HG03135 (cell line): Measurements from ENCODE around the gene RUNX1.

Experiments
- ATAC-seq: cut with Tn5 transposase; IDR thresholded peaks from one replicate; pipeline ENCODE4 v1.9.1; 2021; ENCODE audit warnings: mild to moderate bottlenecking, moderate library complexity; ENCODE audit not compliant: unreplicated experiment

The RUNX1 gene

DNA sequence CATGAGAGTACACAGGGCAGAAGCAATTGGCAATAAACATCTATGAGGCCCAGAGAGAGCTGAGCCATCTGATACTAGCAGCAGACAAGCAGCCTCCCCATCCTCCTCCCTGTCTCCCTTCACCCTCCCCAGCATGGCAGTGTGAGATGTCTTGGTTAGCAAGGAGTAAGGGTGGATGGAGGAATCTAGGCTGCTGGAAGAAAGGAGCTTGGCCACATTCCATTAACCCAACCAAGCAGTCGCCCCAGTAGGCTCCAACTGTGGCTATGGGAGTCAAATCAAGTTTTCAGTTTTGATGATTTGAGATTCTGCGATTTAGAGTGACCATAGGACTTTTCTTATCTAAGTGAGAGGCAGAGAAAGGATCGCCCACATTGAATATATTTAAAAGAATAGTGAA, 12.9 kb upstream of the RUNX1 start:
- no peak for ATAC-seq

DNA sequence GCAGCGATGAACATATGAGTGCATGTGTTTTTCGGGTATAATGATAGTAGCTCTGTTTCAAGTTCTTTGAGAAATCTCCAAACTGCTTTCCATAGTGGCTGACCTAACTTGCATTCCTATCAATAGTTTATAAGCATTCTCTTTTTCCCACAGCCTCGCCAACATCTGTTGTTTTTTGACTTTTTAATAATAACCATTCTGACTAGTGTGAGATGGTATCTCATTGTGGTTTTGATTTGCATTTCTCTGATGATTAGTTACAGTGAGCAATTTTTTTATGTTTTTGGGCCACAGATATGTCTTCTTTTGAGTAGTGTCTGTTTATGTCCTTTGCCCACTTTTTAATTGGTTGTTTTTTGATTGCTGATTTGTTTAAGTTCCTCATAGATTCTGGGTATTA, 10.6 kb upstream of the RUNX1 start:
- no peak for ATAC-seq

DNA sequence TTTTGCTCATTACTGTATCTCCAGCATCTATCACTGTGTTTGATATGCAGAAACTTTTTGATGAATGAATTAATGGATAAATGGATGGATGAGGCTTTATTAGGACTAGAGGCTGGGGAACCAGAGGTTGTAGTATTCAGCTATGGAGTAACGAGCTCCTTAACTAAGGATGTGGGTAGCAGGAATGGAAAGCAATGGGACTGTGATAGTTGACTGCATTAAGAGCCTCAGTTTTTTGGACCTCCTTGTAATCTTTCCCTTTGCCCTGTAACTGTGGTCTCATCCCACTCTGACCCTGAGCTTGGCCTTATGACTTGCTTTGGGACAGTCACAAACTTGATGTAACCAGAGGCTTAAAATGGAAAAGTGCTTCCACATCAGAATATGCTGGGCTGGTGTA, 9.0 kb upstream of the RUNX1 start:
- ATAC-seq: no peak

DNA sequence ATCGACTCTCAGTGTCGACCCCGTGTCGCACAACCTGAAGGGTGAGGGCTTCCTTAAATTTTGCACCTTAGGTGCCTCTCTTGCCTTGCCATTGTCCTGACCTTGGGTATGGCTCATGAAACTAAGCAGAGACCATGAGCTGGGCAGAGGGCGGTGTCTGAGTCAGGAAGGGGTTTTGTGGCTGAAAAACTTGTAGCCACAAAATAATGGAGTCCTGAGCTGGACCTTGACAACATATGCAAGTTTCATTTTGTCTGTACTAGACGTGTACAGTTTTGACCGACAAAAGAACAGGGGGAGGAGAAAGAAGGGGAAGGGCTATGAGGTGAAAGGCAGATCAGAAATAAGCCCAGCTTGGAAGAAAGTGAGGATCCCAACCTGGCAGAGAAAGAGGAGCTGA, 8.3 kb upstream of the RUNX1 start:
- ATAC-seq: no peak

DNA sequence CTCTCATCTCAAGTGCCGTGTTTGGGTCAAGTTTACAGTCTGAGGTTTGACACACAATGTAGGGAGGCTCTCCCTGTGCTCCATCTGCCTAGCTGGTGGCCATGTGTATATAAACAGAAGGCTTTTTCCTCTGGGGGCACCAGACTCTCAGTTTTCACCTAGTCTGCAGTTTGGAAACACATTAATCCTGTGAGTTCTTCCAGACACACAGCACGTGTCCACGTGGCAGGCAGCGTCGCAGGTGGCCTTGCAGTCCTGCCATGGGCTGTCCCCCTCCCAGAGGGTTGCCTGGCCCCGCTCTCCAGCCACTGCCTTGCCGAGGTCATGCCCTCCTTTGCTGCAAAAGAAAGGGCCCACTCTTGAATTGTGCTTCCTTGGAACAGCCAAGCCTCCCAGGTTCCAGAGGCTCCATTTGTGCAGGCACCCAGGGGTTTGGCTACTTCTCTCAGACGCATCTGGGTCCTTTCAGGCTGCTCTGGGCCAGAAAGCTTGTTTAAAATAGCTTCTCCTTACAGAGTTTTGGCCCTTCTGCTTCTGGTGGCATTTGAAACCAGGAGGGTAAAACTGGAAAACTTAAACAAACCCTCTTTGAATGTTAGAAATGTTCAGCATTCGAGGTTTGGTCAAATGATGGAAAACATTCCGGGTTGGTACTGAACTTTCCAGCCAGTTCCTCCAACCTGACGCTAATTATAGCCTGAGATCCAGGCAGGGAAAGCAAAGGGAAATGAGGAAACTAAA, 4.4 kb upstream of the RUNX1 start:
- no peak for ATAC-seq

DNA sequence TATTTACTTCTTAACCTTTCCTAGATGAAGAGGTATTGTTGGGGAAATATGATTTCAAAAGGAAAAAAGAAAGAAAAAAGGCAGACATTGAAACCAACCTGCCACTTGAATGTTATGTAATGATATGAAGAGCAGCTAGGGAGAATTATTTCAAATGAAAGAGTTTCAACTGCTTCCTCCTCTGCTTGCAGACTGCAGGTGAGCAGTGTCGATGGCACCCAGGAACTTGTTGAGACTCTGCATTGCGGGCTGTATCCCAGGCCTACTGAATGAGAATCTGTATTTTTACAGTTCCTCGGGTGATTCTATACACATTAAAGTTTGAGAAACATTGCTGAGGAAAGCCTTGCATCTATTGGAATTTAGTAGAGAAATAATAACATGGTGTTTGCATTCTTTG, 3.7 kb upstream of the RUNX1 start:
- no peak for ATAC-seq

DNA sequence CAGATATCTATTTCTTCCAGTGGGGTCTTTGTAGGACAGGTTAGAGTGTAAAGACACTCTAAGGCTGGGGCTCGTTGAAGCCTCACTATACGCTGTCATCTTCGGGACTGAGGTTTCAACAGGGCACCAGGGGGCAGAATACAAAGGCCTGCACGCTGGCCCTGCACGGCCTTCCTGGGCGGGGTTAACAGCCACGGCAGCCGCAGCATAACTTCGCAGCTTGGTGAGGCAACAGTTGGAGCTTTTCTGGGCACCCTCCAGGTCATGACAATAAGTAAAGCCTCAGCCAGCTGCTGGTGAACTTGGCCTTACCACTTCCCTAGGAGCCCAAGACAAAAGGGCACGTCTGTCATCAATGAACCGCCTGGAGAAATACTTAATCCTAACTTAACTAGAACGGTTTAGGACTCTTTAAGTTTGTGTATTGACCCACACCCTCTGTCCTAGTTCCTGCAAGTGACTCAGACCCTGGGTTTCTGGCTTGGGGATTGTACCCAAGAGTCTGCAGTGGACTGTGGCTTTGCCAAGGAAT, 2.3 kb upstream of the RUNX1 start:
- ATAC-seq: no peak

DNA sequence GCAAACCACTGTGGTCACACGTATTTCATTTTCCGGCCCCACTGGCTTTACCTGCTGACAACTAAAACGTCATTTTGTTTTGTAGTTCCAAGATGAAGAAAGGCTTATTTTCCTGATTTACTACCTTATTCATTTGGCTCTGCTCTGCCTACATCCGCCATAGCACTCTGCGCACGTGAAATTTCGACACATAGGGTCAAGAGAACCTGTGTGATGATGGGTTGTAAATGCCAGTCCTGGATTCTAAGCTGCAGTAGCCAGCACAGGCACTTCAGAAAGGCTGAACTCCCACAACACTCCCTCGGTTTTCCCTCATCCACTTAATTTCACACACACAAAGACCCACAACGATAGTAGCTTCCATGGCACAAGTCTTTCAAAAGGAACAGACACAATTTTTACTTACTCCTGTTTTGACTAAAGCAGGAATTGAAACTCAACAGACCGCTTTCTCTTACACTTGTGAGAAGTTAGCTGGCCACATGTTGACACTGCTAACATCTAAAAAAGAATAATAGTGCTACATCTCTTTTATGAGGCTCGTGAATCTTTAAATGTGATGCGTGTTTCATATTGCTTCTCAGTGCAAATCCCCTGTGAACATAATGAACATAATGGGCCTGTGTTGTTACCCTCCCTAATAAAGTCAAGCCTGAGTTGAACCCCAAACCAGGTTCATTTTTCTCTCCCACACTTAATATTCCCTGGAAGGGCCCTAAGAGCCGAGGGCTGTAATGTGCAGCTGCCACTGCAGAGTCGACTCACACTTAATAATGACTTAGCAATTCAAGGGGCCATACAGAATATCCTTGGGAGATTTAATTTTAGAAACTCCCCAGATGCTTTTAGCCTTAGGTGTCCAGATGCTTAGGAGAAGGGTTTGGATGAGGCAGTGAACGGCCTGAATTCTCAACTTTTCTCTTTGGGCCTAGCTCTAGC, 1.5 kb upstream of the RUNX1 start:
- no peak for ATAC-seq

DNA sequence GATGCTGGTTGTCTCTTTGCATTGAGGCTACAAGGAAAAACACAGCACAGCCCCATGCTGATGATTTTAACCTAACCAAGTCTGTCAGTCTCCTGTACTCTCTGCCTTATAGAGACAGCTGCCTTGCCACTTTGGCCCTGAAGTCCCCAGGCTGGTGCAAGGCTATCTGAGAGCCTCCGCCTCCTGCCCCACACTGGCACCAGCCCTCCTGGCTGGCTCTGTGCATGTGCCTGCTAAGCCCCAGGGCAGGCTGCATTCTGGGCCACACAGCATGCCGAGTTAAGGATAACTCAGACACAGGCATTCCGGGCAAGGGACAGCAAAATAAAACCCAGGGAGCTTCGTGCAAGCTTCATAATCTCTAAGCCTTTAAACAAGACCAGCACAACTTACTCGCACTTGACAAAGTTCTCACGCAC, 910 bp downstream of the RUNX1 start:
- no peak for ATAC-seq

DNA sequence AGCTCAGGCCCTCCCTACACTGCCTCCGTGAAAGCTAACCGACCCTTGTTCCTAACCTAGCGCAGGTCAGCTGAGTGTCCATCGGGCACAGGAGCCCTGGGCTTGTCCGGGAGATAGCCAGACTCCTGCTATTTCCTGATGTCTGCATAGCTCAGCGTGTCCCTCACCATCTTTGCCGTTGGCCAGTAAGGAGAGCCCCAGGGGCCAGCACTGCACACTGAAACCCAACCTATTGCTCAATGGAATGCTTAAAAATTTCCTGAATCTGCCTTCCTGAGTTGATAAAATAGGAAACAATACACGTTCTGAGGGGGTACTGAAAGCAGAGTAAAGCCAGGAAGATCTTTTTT, 2.2 kb downstream of the RUNX1 start:
- no peak for ATAC-seq

DNA sequence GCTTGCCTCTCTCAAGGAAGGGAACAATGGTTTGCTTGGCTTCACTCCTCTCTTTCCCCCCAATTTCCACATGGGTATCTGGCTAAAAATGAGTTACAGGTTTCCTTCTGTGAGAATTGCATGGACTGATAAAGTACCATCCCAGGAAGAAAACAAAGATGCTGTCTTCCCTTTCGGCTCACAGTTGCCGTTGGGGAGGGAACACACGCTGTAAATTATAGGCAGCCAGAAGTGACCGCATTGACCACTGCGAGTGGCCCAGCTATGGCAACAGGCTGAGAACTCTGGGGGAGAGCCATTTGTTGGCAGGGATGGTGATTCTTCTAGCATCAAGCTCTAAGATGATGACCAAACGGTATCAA, 2.9 kb downstream of the RUNX1 start:
- no peak for ATAC-seq

DNA sequence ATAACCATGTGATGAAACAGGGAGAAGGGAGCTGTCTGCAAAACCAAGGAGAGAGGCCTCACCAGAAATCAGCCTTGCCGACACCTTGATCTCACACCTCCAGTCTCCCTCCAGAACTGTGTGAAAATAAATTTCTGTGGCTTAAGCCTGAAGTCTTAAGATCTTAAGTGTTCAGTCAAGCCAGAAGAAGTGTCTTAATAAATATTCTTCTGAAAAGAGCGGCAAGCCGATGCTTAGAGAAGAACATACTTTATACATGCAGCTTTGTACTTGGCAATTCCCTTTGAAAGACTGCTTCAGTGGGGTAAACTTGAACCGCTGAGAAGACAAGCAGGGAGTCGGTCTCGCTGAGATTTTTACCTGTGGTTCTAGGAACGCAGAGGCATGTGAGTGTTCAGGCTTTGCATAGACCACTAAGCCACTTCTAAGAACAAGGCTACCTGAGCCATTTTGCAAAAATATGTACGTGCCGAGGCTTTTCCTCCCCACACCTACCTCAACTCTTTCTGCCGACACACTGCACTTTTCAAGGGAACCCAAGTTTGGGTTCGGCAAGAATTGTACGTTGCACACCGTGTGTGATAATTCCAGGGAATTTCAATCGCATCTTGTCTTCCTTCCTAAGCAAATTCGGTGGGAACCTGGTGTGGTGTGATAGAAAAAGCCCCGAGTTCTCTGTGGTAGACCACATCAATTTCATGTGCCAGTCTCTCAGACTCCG, 3.4 kb downstream of the RUNX1 start:
- no peak for ATAC-seq

DNA sequence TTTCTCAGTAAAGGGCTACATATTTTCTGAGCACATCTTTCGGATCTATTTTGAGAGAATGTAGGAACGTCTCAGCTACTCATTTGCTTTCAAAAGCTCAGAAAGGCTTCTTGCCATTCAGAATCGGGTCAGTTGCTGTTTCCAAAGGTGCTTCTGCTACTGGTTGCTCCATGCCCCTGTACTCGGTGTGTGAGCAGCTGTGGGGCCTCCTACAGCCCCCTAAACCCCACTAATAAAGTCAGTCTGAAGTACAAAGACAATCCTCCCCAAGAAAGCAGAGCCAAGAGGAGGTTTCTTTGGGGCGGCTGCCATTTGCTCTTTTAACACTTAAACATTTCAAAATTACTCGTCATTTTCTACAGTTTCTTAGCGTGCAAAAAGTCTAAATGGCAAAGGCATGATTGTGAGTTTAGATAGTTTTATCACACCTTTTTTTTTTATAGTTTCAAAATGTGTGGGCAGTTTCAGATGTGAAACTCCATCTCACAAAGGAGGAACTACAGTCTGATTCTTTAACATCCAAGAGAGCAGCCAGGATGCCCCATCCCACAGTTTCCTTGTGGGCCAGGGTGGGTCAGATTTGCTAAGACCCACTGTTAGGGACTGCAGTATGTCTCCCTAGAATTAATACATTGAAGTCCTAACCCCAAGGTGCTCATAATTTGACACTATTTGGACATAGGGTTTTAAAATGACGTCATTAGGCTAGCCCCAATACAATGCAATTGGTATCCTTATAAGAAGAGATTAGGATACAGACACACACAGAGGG, 4.1 kb downstream of the RUNX1 start:
- no peak for ATAC-seq

DNA sequence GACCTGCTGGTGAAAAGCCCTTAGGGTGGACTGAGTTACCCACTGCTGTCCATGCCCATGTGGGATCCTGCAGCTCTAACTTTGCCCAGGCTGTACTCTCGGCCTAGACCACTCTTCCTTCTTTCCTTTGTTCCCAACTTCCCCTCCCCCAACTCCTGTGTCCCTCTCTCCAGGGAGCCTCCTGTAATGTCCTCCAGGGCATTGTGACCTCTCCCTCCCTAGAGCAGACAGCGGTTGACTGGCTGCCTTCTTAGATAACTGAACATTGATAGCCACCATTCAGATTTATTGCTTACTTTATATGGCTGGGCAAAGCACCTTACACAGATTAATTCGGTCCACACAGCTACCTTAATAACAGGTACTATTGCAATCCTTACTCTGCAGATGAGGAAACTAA, 5.0 kb downstream of the RUNX1 start:
- ATAC-seq: no peak

DNA sequence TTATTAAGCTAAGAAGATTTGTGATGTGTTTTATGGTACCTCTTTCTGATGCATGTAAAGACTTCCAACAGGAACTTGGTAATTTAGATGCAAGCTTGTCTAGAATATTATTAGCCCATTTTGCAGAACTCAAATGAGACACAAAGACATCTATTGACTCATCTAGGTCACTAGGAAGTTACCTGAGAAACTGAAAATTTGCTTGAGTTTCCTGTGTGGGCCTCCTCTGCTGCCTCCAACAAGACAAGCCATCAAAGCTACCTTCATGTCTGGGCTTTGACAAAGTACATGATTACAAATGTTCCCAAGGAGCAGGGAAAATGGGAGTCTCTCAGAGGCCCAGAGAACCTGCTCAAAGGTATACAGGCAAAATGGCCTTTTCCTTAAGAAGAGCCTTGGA, 5.6 kb downstream of the RUNX1 start:
- no peak for ATAC-seq

DNA sequence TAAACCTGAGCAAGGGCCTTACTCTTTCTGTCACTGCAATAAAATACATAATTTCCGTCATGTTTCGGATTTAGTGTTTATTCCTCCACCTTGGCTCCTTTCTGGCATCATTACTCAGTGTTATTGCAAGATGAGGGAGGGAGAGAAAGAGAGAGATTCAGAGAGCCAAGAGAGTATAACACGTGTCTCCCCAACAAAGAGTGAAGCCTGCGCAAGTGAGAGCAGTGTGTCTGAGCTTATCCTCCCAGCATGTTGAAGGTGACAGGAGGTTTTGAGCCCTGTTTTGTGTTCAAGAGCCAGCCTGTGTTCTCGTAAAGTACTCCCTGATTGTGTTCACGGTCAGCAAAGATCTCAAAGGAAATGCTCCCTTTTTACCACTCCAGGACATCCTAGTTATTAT, 6.3 kb downstream of the RUNX1 start:
- no peak for ATAC-seq

DNA sequence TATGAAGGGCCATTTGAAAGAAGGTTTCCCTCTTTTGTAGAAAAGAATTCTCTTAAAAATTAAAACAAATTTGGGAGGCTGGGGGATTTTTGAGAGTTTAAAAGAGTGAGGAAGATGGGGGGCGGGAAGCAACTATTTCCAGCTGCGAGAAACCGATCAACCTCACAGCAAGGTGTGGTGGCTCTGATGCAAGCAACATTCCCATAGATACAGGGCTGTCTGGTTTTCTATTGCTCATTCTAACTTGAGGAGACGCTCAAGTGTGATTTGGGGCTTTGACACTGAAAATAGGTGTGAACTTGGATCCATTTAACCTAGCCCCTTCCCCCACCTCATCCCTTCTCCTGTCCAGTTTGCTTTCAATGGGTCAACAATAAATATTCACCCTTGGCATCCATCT, 7.2 kb downstream of the RUNX1 start:
- ATAC-seq: no peak

DNA sequence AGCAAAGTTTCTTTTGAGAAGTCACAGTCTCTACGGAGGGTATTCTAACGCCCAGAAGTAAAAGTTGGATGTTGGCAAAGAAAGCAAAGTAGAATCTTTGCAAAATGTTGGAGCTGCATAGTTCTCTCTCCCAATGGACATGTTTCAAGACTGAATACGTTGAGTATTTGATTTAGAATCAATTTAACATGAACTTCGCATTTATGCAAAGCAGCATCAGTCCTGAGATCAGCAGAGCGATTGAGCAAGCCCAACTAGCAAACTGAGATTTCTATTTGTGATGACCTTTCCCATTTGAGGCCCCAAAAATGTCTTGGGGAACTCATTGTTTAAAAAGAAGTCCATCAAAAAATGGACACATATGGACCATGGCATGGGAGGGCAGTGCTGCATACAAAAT, 8.0 kb downstream of the RUNX1 start:
- ATAC-seq: no peak

DNA sequence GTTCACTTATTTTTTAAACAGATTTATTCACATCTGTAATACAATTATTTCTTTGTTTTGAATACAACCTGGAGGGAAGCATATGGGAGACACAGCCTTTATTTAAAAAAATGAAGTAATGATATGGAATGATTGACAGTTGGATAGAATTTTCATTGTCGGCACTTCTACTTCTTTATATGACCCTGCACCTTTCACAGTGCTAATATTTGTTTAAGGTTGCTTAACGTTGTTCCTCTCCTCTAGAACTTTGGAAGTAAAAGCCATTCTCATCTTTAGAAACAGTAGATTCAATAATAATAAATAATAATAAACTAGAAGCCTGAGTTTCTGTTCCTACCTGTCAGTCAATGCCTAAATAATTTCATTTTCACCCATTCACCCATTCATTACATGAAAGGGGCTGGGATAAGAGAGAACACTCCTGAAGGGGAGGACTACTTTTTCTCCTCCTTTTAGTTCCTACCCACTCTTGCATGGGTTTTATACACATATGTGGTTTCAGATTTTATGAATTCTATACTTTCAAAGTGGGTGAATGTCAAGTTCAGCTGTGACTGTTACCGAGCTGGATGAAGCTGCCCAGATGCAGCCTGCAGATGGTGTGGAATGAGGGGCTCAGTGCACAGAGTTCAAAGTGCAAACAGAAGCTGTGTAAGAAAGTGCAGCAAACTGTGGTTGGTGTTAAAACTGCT, 9.4 kb downstream of the RUNX1 start:
- no peak for ATAC-seq

DNA sequence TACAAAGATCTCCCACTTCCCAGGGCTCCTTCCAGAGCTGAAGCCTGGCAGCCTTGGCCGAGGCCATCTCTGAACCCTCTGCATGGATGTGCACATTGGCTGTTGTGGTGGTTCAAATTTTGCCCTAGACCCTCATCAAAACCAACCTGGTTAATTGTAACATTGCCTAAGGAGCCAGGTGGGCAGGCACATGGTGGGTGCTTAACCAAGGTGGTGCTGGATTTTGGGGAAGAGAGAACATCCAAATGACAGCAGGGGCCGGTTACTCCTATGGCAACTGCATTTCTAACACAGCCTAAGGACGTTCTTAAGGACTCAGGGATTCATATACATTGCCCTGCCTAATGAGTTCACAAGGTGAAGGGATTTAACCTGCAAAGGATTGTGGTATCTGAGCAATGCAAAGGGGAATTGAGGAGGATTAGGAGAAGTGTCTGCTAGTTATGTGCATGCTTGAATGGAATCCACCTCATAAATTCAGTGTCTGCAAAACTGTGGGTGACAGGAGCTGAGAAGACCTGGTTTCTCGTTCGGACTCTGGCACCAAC, 10.3 kb downstream of the RUNX1 start:
- ATAC-seq: no peak
